ENCODE measurements around the gene SSC4D. TPM values are rescaled to one million over a fixed set of nuclear protein-coding genes. Genes with fewer than 3 reads are reported as not detected.
"Not testable (repeated sequence)": the region's sequence is repeated elsewhere in the genome, so short reads cannot be mapped to it uniquely, and the experiment has no call there.

Gene SSC4D
- total and polyA plus RNA-seq, 2 experiments from 2014 or later, result 13.3 to 33.5 TPM

DNA sequence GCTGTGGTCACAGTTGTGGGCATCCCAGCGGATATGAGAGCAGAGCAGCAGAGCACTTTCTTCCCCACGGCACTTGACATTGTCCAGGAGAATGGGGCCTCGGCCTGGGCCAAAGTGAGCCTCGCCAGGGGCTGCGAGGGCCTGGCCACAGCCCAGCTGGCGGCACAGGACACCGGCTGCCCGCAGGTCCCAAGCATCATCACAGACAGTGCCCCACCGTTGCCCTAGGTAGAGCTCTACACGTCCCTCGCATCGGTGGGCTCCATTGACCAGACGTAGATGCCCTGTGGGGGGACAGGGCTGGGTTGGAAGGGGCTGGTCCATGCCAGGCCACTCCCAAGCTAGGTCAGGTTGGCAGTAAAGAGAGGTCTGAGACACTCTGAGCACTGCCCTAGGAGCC is 19.4 kb downstream of the SSC4D start:
- Histone ChIP-seq H3K4me3 (no peak overlapping the region), H3K4me1 (ENCODE audit: low read depth) (no peaks in the 10 kb centered on the region), H3K27me3 (no peaks in the 10 kb centered on the region), H3K36me3 (no peaks in the 10 kb centered on the region), H3K27ac (no peak overlapping the region), H3K9me3 (ENCODE audit: low read depth) (no peaks in the 10 kb centered on the region)
- no peak for DNase-seq (ENCODE audit: low read depth in 1 of 2, low spot score in 1 of 2)
- no peak for TF ChIP-seq CTCF (IDR thresholded peaks at IDR 0.05; ENCODE audit: low read depth, low read length)

DNA sequence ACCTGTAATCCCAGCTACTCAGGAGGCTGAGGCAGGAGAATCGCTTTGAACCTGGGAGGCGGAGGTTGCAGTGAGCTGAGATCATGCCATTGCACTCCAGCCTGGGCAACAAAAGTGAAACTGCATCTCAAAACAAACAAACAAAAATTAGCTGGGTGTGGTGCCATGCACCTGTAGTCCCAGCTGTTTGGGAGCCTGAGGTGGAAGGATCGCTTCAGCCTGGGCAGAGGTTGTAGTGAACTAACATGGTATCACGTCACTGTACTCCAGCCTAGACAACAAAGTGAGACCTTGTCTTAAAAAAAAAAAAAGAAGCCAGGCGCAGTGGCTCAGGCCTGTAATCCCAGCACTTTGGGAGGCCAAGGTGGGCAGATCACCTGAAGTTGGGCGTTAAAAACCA is 21.7 kb downstream of the SSC4D start:
- not testable (repeated sequence) for H3K4me1 ChIP-seq (ENCODE audit: low read depth); H3K4me3 ChIP-seq; H3K27me3 ChIP-seq; H3K27ac ChIP-seq; H3K9me3 ChIP-seq (ENCODE audit: low read depth); DNase-seq (ENCODE audit: low read depth in 1 of 2, low spot score in 1 of 2); H3K36me3 ChIP-seq

- no peaks in the 10 kb centered on the region for H3K27me3 ChIP-seq
- no peaks in the 10 kb centered on the region for H3K36me3 ChIP-seq
- no peaks in the 10 kb centered on the region for H3K9me3 ChIP-seq (ENCODE audit: low read depth)
- DNase-seq (ENCODE audit: low read depth in 1 of 2, low spot score in 1 of 2), result no peak
- H3K4me3 ChIP-seq, result no peak overlapping the region
- no peak overlapping the region for H3K27ac ChIP-seq
- no peaks in the 10 kb centered on the region for H3K4me1 ChIP-seq (ENCODE audit: low read depth)
- no peak for TF ChIP-seq CTCF (IDR thresholded peaks at IDR 0.05; ENCODE audit: low read depth, low read length)
These were observed 22.7 kb downstream of the SSC4D start for GRCh38 chr7:76386691-76387260.

DNA sequence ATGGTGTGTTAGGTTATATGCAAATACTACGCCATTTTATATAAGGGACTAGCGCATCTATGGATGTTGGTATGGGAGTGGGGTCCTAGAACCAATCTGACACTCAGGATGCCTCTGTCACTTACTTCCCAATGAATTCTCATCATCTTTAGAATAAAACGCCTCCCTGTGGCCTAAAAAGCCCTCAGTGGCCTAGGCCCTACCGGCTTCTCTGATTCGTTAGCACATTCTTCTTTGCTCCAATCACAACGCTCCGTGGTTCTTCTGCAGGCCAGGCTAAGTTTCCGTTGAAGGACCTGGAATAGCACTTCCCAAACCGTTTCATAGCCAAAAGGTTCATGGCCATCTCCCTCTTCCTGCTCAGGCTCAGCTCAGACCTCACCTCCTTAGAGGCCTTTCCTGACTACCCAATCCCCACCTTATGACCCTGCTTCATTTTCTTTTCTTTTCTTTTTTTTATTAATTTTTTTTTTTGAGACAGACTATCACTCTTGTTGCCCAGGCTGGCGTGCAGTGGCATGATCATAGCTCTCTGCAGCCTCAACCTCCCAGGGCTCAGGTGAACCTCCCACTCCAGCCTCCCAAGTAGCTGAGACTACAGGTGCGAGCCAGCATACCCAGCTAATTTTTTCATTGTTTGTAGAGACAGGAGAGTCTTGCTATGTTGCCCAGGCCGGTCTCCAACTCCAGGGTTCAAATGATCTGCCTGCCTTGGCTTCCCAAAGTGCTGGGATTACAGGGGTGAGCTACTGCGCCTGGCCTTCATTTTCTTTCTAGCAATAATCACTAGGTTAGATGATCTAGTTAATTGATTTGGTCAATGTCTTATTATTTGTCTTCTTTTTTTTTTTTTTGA is 26.2 kb downstream of the SSC4D start:
- Histone ChIP-seq H3K36me3 (no peaks in the 10 kb centered on the region), H3K4me3 (no peak overlapping the region), H3K9me3 (ENCODE audit: low read depth) (no peaks in the 10 kb centered on the region), H3K4me1 (ENCODE audit: low read depth) (no peaks in the 10 kb centered on the region), H3K27ac (no peak overlapping the region), H3K27me3 (no peaks in the 10 kb centered on the region)
- TF ChIP-seq CTCF (IDR thresholded peaks at IDR 0.05; ENCODE audit: low read depth, low read length), result no peak
- DNase-seq (ENCODE audit: low read depth in 1 of 2, low spot score in 1 of 2), result peak; percentile 31 to 54

- Histone ChIP-seq H3K9me3 (ENCODE audit: low read depth) (no peaks in the 10 kb centered on the region), H3K27ac (no peak overlapping the region), H3K27me3 (no peaks in the 10 kb centered on the region), H3K4me1 (ENCODE audit: low read depth) (peaks cover 6% of the 10 kb centered on the region), H3K36me3 (no peaks in the 10 kb centered on the region), H3K4me3 (no peak overlapping the region)
- DNase-seq (ENCODE audit: low read depth in 1 of 2, low spot score in 1 of 2), result no peak
- TF ChIP-seq CTCF (IDR thresholded peaks at IDR 0.05; ENCODE audit: low read depth, low read length), result no peak
These were observed 27.7 kb downstream of the SSC4D start for GRCh38 chr7:76381814-76382213.

- H3K27me3 ChIP-seq, result no peaks in the 10 kb centered on the region
- H3K4me1 ChIP-seq (ENCODE audit: low read depth), result peaks cover 6% of the 10 kb centered on the region
- H3K27ac ChIP-seq, result peak overlapping the region; percentile 80
- H3K9me3 ChIP-seq (ENCODE audit: low read depth), result no peaks in the 10 kb centered on the region
- TF ChIP-seq CTCF (IDR thresholded peaks at IDR 0.05; ENCODE audit: low read depth, low read length), result no peak
- H3K4me3 ChIP-seq, result no peak overlapping the region
- no peaks in the 10 kb centered on the region for H3K36me3 ChIP-seq
- DNase-seq (ENCODE audit: low read depth in 1 of 2, low spot score in 1 of 2), result peak in 1 of 2 donors; percentile 44
These were observed 28.9 kb downstream of the SSC4D start for GRCh38 chr7:76380623-76380966.
